ENCODE results near the gene NXPH4. TPM values are rescaled to one million over a fixed set of nuclear protein-coding genes. Genes with fewer than 3 reads are reported as not detected.

NXPH4 gene
- total RNA-seq, 1 experiment from 2014 or later, result 20.3 TPM

DNA sequence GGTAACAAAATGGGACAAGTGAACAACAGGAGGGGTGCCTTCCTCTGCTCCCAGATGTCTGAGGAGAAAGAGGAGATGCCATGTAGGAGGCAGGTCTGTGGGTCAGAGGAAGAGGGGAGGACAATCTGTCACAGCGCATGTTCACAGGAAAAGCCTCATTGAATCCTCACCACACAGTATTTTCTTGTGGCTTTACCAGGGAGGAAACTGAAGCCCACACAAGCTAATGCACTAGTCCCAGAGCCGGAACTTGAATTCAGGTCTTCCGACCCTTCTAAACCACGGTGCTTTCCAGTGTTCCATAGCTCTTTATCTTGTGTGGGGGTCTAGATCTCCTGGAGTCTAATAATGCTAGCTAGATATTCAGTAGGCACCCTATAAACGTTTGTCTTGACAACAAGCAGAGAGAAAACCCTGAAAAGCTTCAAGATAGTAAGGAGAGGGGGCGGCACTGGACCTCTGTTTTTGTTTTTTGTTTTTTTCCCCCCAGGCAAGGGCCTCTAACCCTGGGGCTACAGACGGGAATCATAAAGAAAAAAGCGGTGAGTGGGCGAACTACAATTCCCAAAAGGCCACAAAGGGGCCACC, 12.5 kb downstream of the NXPH4 start:
- no peak for TF ChIP-seq EZH2 (IDR thresholded peaks at IDR 0.05; ENCODE audit: low read depth)
- TF ChIP-seq, protein P1, sequence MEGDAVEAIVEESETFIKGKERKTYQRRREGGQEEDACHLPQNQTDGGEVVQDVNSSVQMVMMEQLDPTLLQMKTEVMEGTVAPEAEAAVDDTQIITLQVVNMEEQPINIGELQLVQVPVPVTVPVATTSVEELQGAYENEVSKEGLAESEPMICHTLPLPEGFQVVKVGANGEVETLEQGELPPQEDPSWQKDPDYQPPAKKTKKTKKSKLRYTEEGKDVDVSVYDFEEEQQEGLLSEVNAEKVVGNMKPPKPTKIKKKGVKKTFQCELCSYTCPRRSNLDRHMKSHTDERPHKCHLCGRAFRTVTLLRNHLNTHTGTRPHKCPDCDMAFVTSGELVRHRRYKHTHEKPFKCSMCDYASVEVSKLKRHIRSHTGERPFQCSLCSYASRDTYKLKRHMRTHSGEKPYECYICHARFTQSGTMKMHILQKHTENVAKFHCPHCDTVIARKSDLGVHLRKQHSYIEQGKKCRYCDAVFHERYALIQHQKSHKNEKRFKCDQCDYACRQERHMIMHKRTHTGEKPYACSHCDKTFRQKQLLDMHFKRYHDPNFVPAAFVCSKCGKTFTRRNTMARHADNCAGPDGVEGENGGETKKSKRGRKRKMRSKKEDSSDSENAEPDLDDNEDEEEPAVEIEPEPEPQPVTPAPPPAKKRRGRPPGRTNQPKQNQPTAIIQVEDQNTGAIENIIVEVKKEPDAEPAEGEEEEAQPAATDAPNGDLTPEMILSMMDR (conservative IDR thresholded peaks at IDR 0.05), result peak; percentile 29; the same call in 1 of the 2 replicates
- peaks cover 20% of the 10 kb centered on the region for H4K20me1 ChIP-seq (ENCODE audit: insufficient read depth)
- BruUV-seq (replicated peaks), result TSS peak; percentile 85
- H2AFZ ChIP-seq, result peak overlapping the region; percentile 73
- H3K4me1 ChIP-seq (replicated peaks; ENCODE audit: insufficient read depth), result peaks cover 30% of the 10 kb centered on the region
- CTCF ChIA-PET, result interaction anchor here (0.7 to 1.9 kb wide), 6 partner anchors 9 to 160 kb away, joined by 3 to 30 read pairs (median 4); partner anchors contain the start of gene NEMP1
- no peaks in the 10 kb centered on the region for H3K9me3 ChIP-seq (ENCODE audit: insufficient read depth, low read depth)
- peak overlapping the region; percentile 97 for H3K27ac ChIP-seq
- intact Hi-C loops (cut with micrococcal nuclease; ENCODE audit: unreplicated experiment), result no loop called here
- peak overlapping the region; percentile 95 for H3K4me3 ChIP-seq
- POLR2A ChIA-PET (ENCODE audit: unreplicated experiment), result interaction anchor here (0.7 to 1.0 kb wide), 2 partner anchors 117 to 768 kb away, joined by 3 to 5 read pairs; partner anchors contain the start of gene STAT6
- peaks cover 45% of the 10 kb centered on the region for H3K79me2 ChIP-seq (ENCODE audit: low read depth)
- no peaks in the 10 kb centered on the region for H3K27me3 ChIP-seq (ENCODE audit: insufficient read depth, low read depth)
- H3F3A ChIP-seq (ENCODE audit: insufficient read depth, low read depth), result peaks cover 42% of the 10 kb centered on the region
- no peak for DNase-seq
- H3K4me2 ChIP-seq, result peak overlapping the region; percentile 97
- peaks cover 33% of the 10 kb centered on the region for H3K36me3 ChIP-seq (ENCODE audit: low read depth)
- H3K9me2 ChIP-seq (ENCODE audit: insufficient read depth), result no peaks in the 10 kb centered on the region

DNA sequence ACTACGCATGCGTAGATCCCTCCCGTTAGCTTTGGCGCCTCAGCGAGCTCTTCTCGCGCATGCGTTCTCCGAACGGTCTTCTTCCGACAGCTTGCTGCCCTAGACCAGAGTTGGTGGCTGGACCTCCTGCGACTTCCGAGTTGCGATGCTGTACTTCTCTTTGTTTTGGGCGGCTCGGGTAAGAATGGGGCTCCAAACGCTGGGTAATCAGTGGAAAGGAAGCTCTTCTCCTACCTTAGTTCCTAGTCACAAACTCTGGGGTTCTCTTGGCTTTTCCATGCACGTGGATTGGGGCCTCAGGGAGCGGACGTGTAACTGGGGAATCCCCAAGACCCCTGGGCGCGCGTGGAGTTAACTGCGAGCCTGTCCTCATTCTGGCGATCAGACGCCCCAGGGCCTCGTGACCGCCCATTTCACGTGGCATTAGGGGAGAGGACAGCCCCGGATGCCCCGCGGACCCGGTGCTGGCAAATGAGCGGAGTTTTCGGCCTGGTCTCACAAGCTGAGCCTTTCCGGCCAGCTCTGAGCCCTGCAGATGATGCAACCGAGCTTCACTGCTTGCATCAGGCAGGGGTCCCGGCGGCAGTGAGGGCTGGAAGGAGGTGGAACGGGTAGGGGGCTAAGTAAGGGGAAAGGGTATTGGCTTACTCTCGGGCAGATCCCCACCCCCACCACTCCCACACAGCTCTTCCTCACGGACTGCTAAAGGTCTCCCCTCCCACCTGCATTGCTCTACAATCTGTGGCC, 13.2 kb downstream of the NXPH4 start, which contains the start of gene SHMT2:
SHMT2 (plus strand) TSS at position 78 of the 747 bp plus-strand sequence; CDS start at position 146, 68 bp downstream.
- Histone ChIP-seq H3K27ac (peak within 1 kb of the TSS; percentile 97), H3K9me3 (ENCODE audit: insufficient read depth, low read depth) (no peaks in the 10 kb centered on the region), H3K9me2 (ENCODE audit: insufficient read depth) (no peaks in the 10 kb centered on the region), H3K79me2 (ENCODE audit: low read depth) (peaks cover 45% of the 10 kb centered on the region), H2AFZ (peak within 1 kb of the TSS; percentile 73), H3K4me3 (peak within 1 kb of the TSS; percentile 95), H3K27me3 (ENCODE audit: insufficient read depth, low read depth) (no peaks in the 10 kb centered on the region), H3K4me2 (peak within 1 kb of the TSS; percentile 97), H4K20me1 (ENCODE audit: insufficient read depth) (peaks cover 20% of the 10 kb centered on the region), H3K36me3 (ENCODE audit: low read depth) (peaks cover 38% of the 10 kb centered on the region), H3K4me1 (replicated peaks; ENCODE audit: insufficient read depth) (peaks cover 30% of the 10 kb centered on the region), H3F3A (ENCODE audit: insufficient read depth, low read depth) (peaks cover 49% of the 10 kb centered on the region)
- DNase-seq, result peak; percentile 87 to 91
- no TSS peak for BruUV-seq (replicated peaks)
- ChIA-PET POLR2A (ENCODE audit: unreplicated experiment) (interaction anchor here (0.5 to 1.0 kb wide), 4 partner anchors 12 to 769 kb away, joined by 3 to 5 read pairs (median 3); partner anchors contain the start of gene STAT6), CTCF (interaction anchor here (0.7 to 1.9 kb wide), 6 partner anchors 9 to 160 kb away, joined by 3 to 30 read pairs (median 4); partner anchors contain the start of gene NEMP1)
- intact Hi-C loops (cut with micrococcal nuclease; ENCODE audit: unreplicated experiment), result no loop called here
- TF ChIP-seq, protein P1 (conservative IDR thresholded peaks at IDR 0.05), result no peak
- no peak for TF ChIP-seq EZH2 (IDR thresholded peaks at IDR 0.05; ENCODE audit: low read depth)

DNA sequence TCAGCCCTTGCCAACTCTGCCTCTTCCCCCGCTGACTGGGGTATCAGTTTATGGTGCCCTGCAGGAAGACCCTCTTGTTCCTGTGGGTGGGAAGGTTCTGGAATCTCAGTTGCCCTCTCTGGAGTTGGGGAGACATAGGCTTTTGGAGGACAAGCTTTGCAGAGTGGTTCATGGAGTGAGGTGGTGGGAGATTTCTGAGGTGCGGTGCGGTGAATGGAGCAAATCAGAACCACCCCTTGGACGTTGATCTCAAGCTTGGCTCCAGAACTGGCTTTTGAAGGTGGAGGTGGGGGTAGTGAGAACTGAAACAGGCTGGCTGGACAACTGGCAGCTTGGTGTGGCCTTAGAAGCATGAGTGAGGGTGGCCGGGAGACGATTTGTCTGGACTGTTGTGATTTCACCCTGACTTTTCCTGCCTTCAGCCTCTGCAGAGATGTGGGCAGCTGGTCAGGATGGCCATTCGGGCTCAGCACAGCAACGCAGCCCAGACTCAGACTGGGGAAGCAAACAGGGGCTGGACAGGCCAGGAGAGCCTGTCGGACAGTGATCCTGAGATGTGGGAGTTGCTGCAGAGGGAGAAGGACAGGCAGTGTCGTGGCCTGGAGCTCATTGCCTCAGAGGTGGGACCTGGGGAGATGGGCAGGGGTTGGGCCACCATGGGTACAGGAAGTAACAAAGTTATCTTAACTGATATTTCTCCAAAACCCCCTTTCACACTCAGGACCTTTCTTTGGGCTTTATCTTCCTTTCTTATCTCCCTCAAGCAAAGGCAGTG, 14.0 kb downstream of the NXPH4 start:
- Histone ChIP-seq H3K9me3 (ENCODE audit: insufficient read depth, low read depth) (no peaks in the 10 kb centered on the region), H3K4me3 (peak overlapping the region; percentile 95), H3K36me3 (ENCODE audit: low read depth) (peaks cover 38% of the 10 kb centered on the region), H3K27ac (peak overlapping the region; percentile 97), H3K9me2 (ENCODE audit: insufficient read depth) (no peaks in the 10 kb centered on the region), H3K4me1 (replicated peaks; ENCODE audit: insufficient read depth) (peaks cover 30% of the 10 kb centered on the region), H4K20me1 (ENCODE audit: insufficient read depth) (peaks cover 23% of the 10 kb centered on the region), H2AFZ (no peak overlapping the region), H3K79me2 (ENCODE audit: low read depth) (peaks cover 45% of the 10 kb centered on the region), H3K27me3 (ENCODE audit: insufficient read depth, low read depth) (no peaks in the 10 kb centered on the region), H3K4me2 (peak overlapping the region; percentile 97), H3F3A (ENCODE audit: insufficient read depth, low read depth) (peaks cover 53% of the 10 kb centered on the region)
- TF ChIP-seq, protein P1 (conservative IDR thresholded peaks at IDR 0.05), result no peak
- no peak for TF ChIP-seq EZH2 (IDR thresholded peaks at IDR 0.05; ENCODE audit: low read depth)
- POLR2A ChIA-PET (ENCODE audit: unreplicated experiment), result interaction anchor here (0.5 to 0.8 kb wide), 3 partner anchors 13 to 542 kb away, joined by 3 to 5 read pairs (median 3); no protein-coding TSS in a partner anchor
- intact Hi-C loops (cut with micrococcal nuclease; ENCODE audit: unreplicated experiment), result no loop called here
- TSS peak; percentile 46 for BruUV-seq (replicated peaks)
- DNase-seq, result no peak
- CTCF ChIA-PET, result interaction anchor here (0.5 to 1.9 kb wide), 3 partner anchors 8 to 89 kb away, joined by 3 to 30 read pairs (median 14); no protein-coding TSS in a partner anchor

Data from PC-9 (cell line).